Tibial nerve (tissue), 4 donors: ENCODE results near the gene PLA2G4A.

Experiments
- CTCF ChIP-seq, 5 experiments: fragments of 200-600 bp in 3 of 5; fragments of 450-650 bp in 2 of 5; sonication (generic) in 3 of 5; IDR thresholded peaks; one replicate each; pipeline ENCODE4 v1.5.1; 2016 to 2019; ENCODE audit warnings: antibody characterized with exemption in 5 of 5, mild to moderate bottlenecking in 3 of 5, moderate library complexity in 2 of 5
- EP300 ChIP-seq, 2 donors: sonication (generic); formaldehyde crosslinking; IDR thresholded peaks; one replicate each; pipeline ENCODE4 v1.6.1; 2017; ENCODE audit warnings: antibody characterized with exemption in 2 of 2, mild to moderate bottlenecking in 1 of 2
- POLR2A ChIP-seq, 2 donors: fragments of 450-650 bp; IDR thresholded peaks; one replicate each; pipeline ENCODE4 v1.6.1; 2017; ENCODE audit warnings: antibody characterized with exemption in 2 of 2, mild to moderate bottlenecking in 2 of 2, moderate library complexity in 2 of 2

GRCh38 chr1:186807163-186807562, 21.6 kb upstream of the PLA2G4A start:
- no peak for TF ChIP-seq POLR2A (IDR thresholded peaks at IDR 0.05)
- no peak for TF ChIP-seq CTCF (IDR thresholded peaks at IDR 0.05)
- no peak for TF ChIP-seq EP300 (IDR thresholded peaks at IDR 0.05)
